Liver (tissue), 9 donors: ENCODE results near the gene TP73. TPM values are rescaled to one million over a fixed set of nuclear protein-coding genes. Genes with fewer than 3 reads are reported as not detected.

Experiments used
- DNase-seq: peaks from one replicate; pipeline ENCODE4 v3.0.0-alpha.2; 2017; ENCODE audit warnings: low spot score
- H3K27ac ChIP-seq, 2 donors: one replicate each; pipeline ENCODE4 v1.7.0; 2013; ENCODE audit warnings: inconsistent platforms in 2 of 2, low read length in 2 of 2, control low read depth in 1 of 2, low read depth in 1 of 2, mild to moderate bottlenecking in 1 of 2
- H3K27me3 ChIP-seq, 4 donors: one replicate each; pipeline versions ENCODE4 v1.6.1 to v1.7.0; 2013; ENCODE audit warnings: low read length in 3 of 4, inconsistent platforms in 1 of 4, mild to moderate bottlenecking in 1 of 4, moderate library complexity in 1 of 4; ENCODE audit not compliant: control insufficient read depth in 4 of 4, insufficient read depth in 4 of 4
- H3K36me3 ChIP-seq, 4 donors: one replicate each; pipeline versions ENCODE4 v1.6.1 to v1.7.0; 2013; ENCODE audit warnings: low read length in 3 of 4, mild to moderate bottlenecking in 3 of 4, low read depth in 1 of 4, moderate library complexity in 1 of 4; ENCODE audit not compliant: control insufficient read depth in 4 of 4, insufficient read depth in 3 of 4
- H3K4me1 ChIP-seq, 4 donors: one replicate each; pipeline versions ENCODE4 v1.6.1 to v1.7.0; 2013; ENCODE audit warnings: low read length in 3 of 4, mild to moderate bottlenecking in 3 of 4, moderate library complexity in 1 of 4; ENCODE audit not compliant: control insufficient read depth in 4 of 4, insufficient read depth in 4 of 4
- H3K4me3 ChIP-seq, 3 donors: one replicate each; pipeline versions ENCODE4 v1.6.1 to v1.7.0; 2013; ENCODE audit warnings: low read length in 3 of 3, control low read depth in 1 of 3, low read depth in 1 of 3, mild to moderate bottlenecking in 1 of 3
- H3K9ac ChIP-seq, 2 donors: one replicate each; pipeline ENCODE4 v1.7.0; 2013; ENCODE audit warnings: low read length in 2 of 2, mild to moderate bottlenecking in 2 of 2, moderate library complexity in 2 of 2, control low read depth in 1 of 2, low read depth in 1 of 2
- H3K9me3 ChIP-seq, 4 donors: one replicate each; pipeline versions ENCODE4 v1.6.1 to v1.7.0; 2013; ENCODE audit warnings: low read length in 3 of 4; ENCODE audit not compliant: control insufficient read depth in 4 of 4
- ATF3 ChIP-seq: IDR thresholded peaks from 2 replicates; pipeline ENCODE4 v1.6.1; 2016; ENCODE audit warnings: antibody characterized with exemption
- CTCF ChIP-seq: fragments of 150-350 bp; IDR thresholded peaks from 2 replicates; pipeline ENCODE4 v1.5.1; 2017; ENCODE audit warnings: improper control_type of control experiment, low read depth, low read length; ENCODE audit not compliant: missing input control
- EGR1 ChIP-seq, 2 donors: IDR thresholded peaks; 2 replicates each; pipeline ENCODE4 v1.6.1; 2016 to 2018; ENCODE audit warnings: antibody characterized with exemption in 2 of 2, low read depth in 2 of 2
- FOXA1 ChIP-seq: IDR thresholded peaks from 2 replicates; pipeline ENCODE4 v1.6.1; 2016; ENCODE audit warnings: antibody characterized with exemption
- FOXA2 ChIP-seq: IDR thresholded peaks from 2 replicates; pipeline ENCODE4 v1.6.1; 2016; ENCODE audit warnings: antibody characterized with exemption
- GABPA ChIP-seq, 2 donors: IDR thresholded peaks in 1 of 2; conservative IDR thresholded peaks in 1 of 2; 2 replicates each; pipeline ENCODE4 v1.6.1; 2016; ENCODE audit warnings: antibody characterized with exemption in 2 of 2, mild to moderate bottlenecking in 1 of 2, moderate library complexity in 1 of 2
- HNF4A ChIP-seq, 2 donors: conservative IDR thresholded peaks; 2 replicates each; pipeline ENCODE4 v1.6.1; 2016; ENCODE audit warnings: antibody characterized with exemption in 2 of 2, mild to moderate bottlenecking in 2 of 2
- HNF4G ChIP-seq: IDR thresholded peaks from 2 replicates; pipeline ENCODE4 v1.6.1; 2016; ENCODE audit warnings: antibody characterized with exemption
- JUND ChIP-seq, 2 donors: IDR thresholded peaks; 2 replicates each; pipeline ENCODE4 v1.6.1; 2016; ENCODE audit warnings: antibody characterized with exemption in 2 of 2
- MAX ChIP-seq: IDR thresholded peaks from 2 replicates; pipeline ENCODE4 v1.6.1; 2016; ENCODE audit warnings: antibody characterized with exemption
- NR2F2 ChIP-seq: IDR thresholded peaks from 2 replicates; pipeline ENCODE4 v1.6.1; 2016; ENCODE audit warnings: antibody characterized with exemption
- RAD21 ChIP-seq, 2 donors: IDR thresholded peaks; 2 replicates each; pipeline ENCODE4 v1.6.1; 2016; ENCODE audit warnings: antibody characterized with exemption in 2 of 2, mild to moderate bottlenecking in 2 of 2
- REST ChIP-seq: IDR thresholded peaks from 2 replicates; pipeline ENCODE4 v1.6.1; 2016; ENCODE audit warnings: antibody characterized with exemption, mild to moderate bottlenecking
- RXRA ChIP-seq, 2 donors: IDR thresholded peaks; 2 replicates each; pipeline ENCODE4 v1.6.1; 2017 to 2018; ENCODE audit warnings: antibody characterized with exemption in 2 of 2, mild to moderate bottlenecking in 1 of 2
- SP1 ChIP-seq: IDR thresholded peaks from 2 replicates; pipeline ENCODE4 v1.6.1; 2018; ENCODE audit warnings: antibody characterized with exemption, mild to moderate bottlenecking
- TAF1 ChIP-seq: conservative IDR thresholded peaks from 2 replicates; pipeline ENCODE4 v1.6.1; 2016; ENCODE audit warnings: antibody characterized with exemption, mild to moderate bottlenecking
- YY1 ChIP-seq: IDR thresholded peaks from 2 replicates; pipeline ENCODE4 v1.6.1; 2016; ENCODE audit warnings: antibody characterized with exemption, mild to moderate bottlenecking
- ZBTB33 ChIP-seq: IDR thresholded peaks from 2 replicates; pipeline ENCODE4 v1.6.1; 2016; ENCODE audit warnings: antibody characterized with exemption
- WGBS: extraction: QIAGEN DNeasy Blood & Tissue Kit; methylation state at CpG from one replicate; pipeline ENCODE4 v1.1.7; 2013; 5-methylcytosine and 5-hydroxymethylcytosine counted together
- polyA plus RNA-seq, 2 donors: library from polyadenylated mRNA; stranded (reverse) in 1 of 2; unstranded in 1 of 2; fragments of 200-250 nt in 1 of 2; fragments of >200 nt in 1 of 2; fragmentation: Nextera tagmentation in 1 of 2; extraction: Ambion mirVana in 1 of 2; gene quantifications; one replicate each; pipeline versions ENCODE4 v1.2.1 to v1.2.3, GENCODE V29; 2013 to 2015
- total RNA-seq, 2 donors: library from RNA; depleted of rRNA; stranded (reverse); fragments of >200 nt; gene quantifications; one replicate each; pipeline ENCODE4 v1.2.3, GENCODE V29; 2014
- donor health status: healthy.
- donor health status: healthy.
- donor health status: healthy.
- donor health status: healthy.
- donor health status: healthy.

TP73 gene
- total and polyA plus RNA-seq, 4 donors = 0.08 to 0.29 (median 0.18) TPM

GRCh38 chr1:3700631-3701030 is 48.3 kb downstream of the TP73 start:
- Histone ChIP-seq H3K27ac (no peak overlapping the region), H3K27me3 (no peaks in the 10 kb centered on the region), H3K4me1 (no peaks in the 10 kb centered on the region), H3K4me3 (no peak overlapping the region), H3K9ac (no peak overlapping the region), H3K36me3 (no peaks in the 10 kb centered on the region), H3K9me3 (no peaks in the 10 kb centered on the region)
- TF ChIP-seq NR2F2 (no peak), JUND (IDR thresholded peaks at IDR 0.05) (no peak), REST (no peak), EGR1 (IDR thresholded peaks at IDR 0.05; ENCODE audit: low read depth in 2 of 2) (no peak), GABPA (IDR thresholded peaks at IDR 0.05 in 1 of 2, conservative IDR thresholded peaks at IDR 0.05 in 1 of 2) (no peak), RXRA (IDR thresholded peaks at IDR 0.05) (no peak), HNF4G (no peak), SP1 (no peak), MAX (no peak), YY1 (no peak), HNF4A (conservative IDR thresholded peaks at IDR 0.05) (no peak), TAF1 (no peak), ATF3 (no peak), FOXA1 (no peak), ZBTB33 (no peak), FOXA2 (no peak), RAD21 (IDR thresholded peaks at IDR 0.05) (no peak)
- 87% methylated on average over 10 of the region's 10 CpGs for WGBS
- DNase-seq = no peak

GRCh38 chr1:3702528-3702927 is 50.2 kb downstream of the TP73 start:
- no peak overlapping the region for H3K4me3 ChIP-seq
- no peak for DNase-seq
- no peaks in the 10 kb centered on the region for H3K27me3 ChIP-seq
- no peak for TF ChIP-seq GABPA (IDR thresholded peaks at IDR 0.05 in 1 of 2, conservative IDR thresholded peaks at IDR 0.05 in 1 of 2)
- TF ChIP-seq YY1 = no peak
- no peak for TF ChIP-seq ATF3
- TF ChIP-seq HNF4A (conservative IDR thresholded peaks at IDR 0.05) = no peak
- no peak for TF ChIP-seq EGR1 (IDR thresholded peaks at IDR 0.05; ENCODE audit: low read depth in 2 of 2)
- TF ChIP-seq REST = no peak
- TF ChIP-seq FOXA2 = no peak
- TF ChIP-seq ZBTB33 = no peak
- no peak for TF ChIP-seq RXRA (IDR thresholded peaks at IDR 0.05)
- TF ChIP-seq CTCF = no peak
- TF ChIP-seq HNF4G = no peak
- no peak for TF ChIP-seq RAD21 (IDR thresholded peaks at IDR 0.05)
- 79% methylated on average over 19 of the region's 19 CpGs for WGBS
- H3K9ac ChIP-seq = no peak overlapping the region
- no peaks in the 10 kb centered on the region for H3K36me3 ChIP-seq
- no peaks in the 10 kb centered on the region for H3K4me1 ChIP-seq
- H3K27ac ChIP-seq = no peak overlapping the region
- H3K9me3 ChIP-seq = no peaks in the 10 kb centered on the region
